Gastrocnemius medialis (tissue), 4 donors: ENCODE data around the gene THOC5. TPM values are rescaled to one million over a fixed set of nuclear protein-coding genes. Genes with fewer than 3 reads are reported as not detected.

ENCODE experiments used
- ATAC-seq, 2 donors: fragments of 150-250 bp; one replicate each; pipeline ENCODE4 v1.9.1; 2016
- DNase-seq, 2 donors: peaks; one replicate each; pipeline ENCODE4 v3.0.0-alpha.2; 2019
- H3K27ac ChIP-seq, 4 donors: fragments of 200-600 bp; sonication (generic); 1 replicate in 1 of 4; 2 replicates in 3 of 4; pipeline ENCODE4 v1.5.1; 2016 to 2018; ENCODE audit warnings: mild to moderate bottlenecking in 2 of 4, moderate library complexity in 1 of 4
- H3K27me3 ChIP-seq, 3 donors: fragments of 200-600 bp; sonication (generic) in 2 of 3; 1 replicate in 1 of 3; 2 replicates in 2 of 3; pipeline versions ENCODE4 v1.5.1 to v1.6.0; 2016 to 2019; ENCODE audit warnings: mild to moderate bottlenecking in 1 of 3, moderate library complexity in 1 of 3
- H3K36me3 ChIP-seq, 2 donors: fragments of 200-600 bp; sonication (generic) in 1 of 2; one replicate each; pipeline ENCODE4 v1.5.1; 2017 to 2018
- H3K4me1 ChIP-seq, 2 donors: fragments of 200-600 bp; sonication (generic) in 1 of 2; one replicate each; pipeline ENCODE4 v1.5.1; 2016 to 2017; ENCODE audit warnings: mild to moderate bottlenecking in 2 of 2
- H3K4me3 ChIP-seq, 4 donors: fragments of 200-600 bp; sonication (generic) in 3 of 4; 1 replicate in 1 of 4; 2 replicates in 3 of 4; pipeline ENCODE4 v1.5.1; 2016 to 2019; ENCODE audit warnings: mild to moderate bottlenecking in 2 of 4
- H3K9me3 ChIP-seq, 3 donors: fragments of 200-600 bp; sonication (generic) in 2 of 3; 1 replicate in 1 of 3; 2 replicates in 2 of 3; pipeline ENCODE4 v1.5.1; 2016 to 2019
- CTCF ChIP-seq, 5 experiments: fragments of 450-650 bp in 3 of 5; fragments of 200-600 bp in 2 of 5; sonication (generic) in 2 of 5; IDR thresholded peaks in 4 of 5; conservative IDR thresholded peaks in 1 of 5; 1 replicate in 4 of 5; 2 replicates in 1 of 5; pipeline ENCODE4 v1.5.1; 2016 to 2019; ENCODE audit warnings: antibody characterized with exemption in 5 of 5, mild to moderate bottlenecking in 3 of 5, moderate library complexity in 3 of 5
- POLR2A ChIP-seq, 2 donors: fragments of 450-650 bp; IDR thresholded peaks; one replicate each; pipeline ENCODE4 v1.6.1; 2017; ENCODE audit warnings: antibody characterized with exemption in 2 of 2, mild to moderate bottlenecking in 2 of 2, moderate library complexity in 2 of 2
- in situ Hi-C, 4 donors: fragments of 200-750 bp; cut with MboI; loops; one replicate each; pipeline versions ENCODE4 v1.15.0 to v1.8.0; 2017; ENCODE audit warnings: low sequenced_read_pairs in 4 of 4
- intact Hi-C: fragments of 100-400 bp; cut with DNase I; formaldehyde crosslinking; loops from one replicate; pipeline ENCODE4 v1.15.1; 2023; ENCODE audit warnings: low total_unique reads
- total RNA-seq, 4 donors: library from RNA; depleted of rRNA; stranded (reverse); fragments of >200 nt; gene quantifications; one replicate each; pipeline versions ENCODE4 v1.1.0 to v1.2.3, GENCODE V29; 2016

THOC5 gene
- total RNA-seq, 4 donors from 2014 or later: 38.4 to 71.4 (median 56.3) TPM

- in situ Hi-C loops (loop anchor here in 1 of 4 donors (10.0 kb wide), 1 partner anchor 126 kb away; no protein-coding TSS in a partner anchor), intact Hi-C loops (loop anchor here (10.0 kb wide), 1 partner anchor 126 kb away; no protein-coding TSS in a partner anchor)
- H3K27ac ChIP-seq: no peak overlapping the region
- H3K4me3 ChIP-seq: no peak overlapping the region
- H3K36me3 ChIP-seq: peaks cover 0 to 83% of the 10 kb centered on the region in 2 donors
- H3K9me3 ChIP-seq: no peaks in the 10 kb centered on the region
- ATAC-seq (no peak), DNase-seq (no peak)
- peaks cover 4 to 7% of the 10 kb centered on the region in 2 donors for H3K4me1 ChIP-seq
- TF ChIP-seq CTCF (IDR thresholded peaks at IDR 0.05 in 4 of 5, conservative IDR thresholded peaks at IDR 0.05 in 1 of 5): no peak
- no peak for TF ChIP-seq POLR2A (IDR thresholded peaks at IDR 0.05)
- H3K27me3 ChIP-seq: no peaks in the 10 kb centered on the region
Observed at GRCh38 chr22:29520851-29521250, 32.7 kb downstream of the THOC5 start.

GRCh38 chr22:29519996-29520395 lies 33.6 kb downstream of the THOC5 start:
- intact Hi-C loops: loop anchor here (10.0 kb wide), 1 partner anchor 125 kb away; no protein-coding TSS in a partner anchor
- Histone ChIP-seq H3K9me3 (no peaks in the 10 kb centered on the region), H3K4me3 (no peak overlapping the region), H3K27me3 (no peaks in the 10 kb centered on the region), H3K36me3 (peaks cover 0 to 83% of the 10 kb centered on the region in 2 donors), H3K27ac (no peak overlapping the region), H3K4me1 (peaks cover 4 to 7% of the 10 kb centered on the region in 2 donors)
- ATAC-seq (no peak), DNase-seq (no peak)
- in situ Hi-C loops: loop anchor here in 1 of 4 donors (10.0 kb wide), 1 partner anchor 125 kb away; no protein-coding TSS in a partner anchor
- TF ChIP-seq POLR2A (IDR thresholded peaks at IDR 0.05) (no peak), CTCF (IDR thresholded peaks at IDR 0.05 in 4 of 5, conservative IDR thresholded peaks at IDR 0.05 in 1 of 5) (no peak)

- no peak for DNase-seq
- Histone ChIP-seq H3K27ac (no peak overlapping the region), H3K27me3 (no peaks in the 10 kb centered on the region), H3K4me3 (no peak overlapping the region), H3K9me3 (no peaks in the 10 kb centered on the region), H3K4me1 (peaks cover 4 to 7% of the 10 kb centered on the region in 2 donors), H3K36me3 (peaks cover 0 to 71% of the 10 kb centered on the region in 2 donors)
- no peak for ATAC-seq
- intact Hi-C loops: no loop called here
- no peak for TF ChIP-seq CTCF (IDR thresholded peaks at IDR 0.05 in 4 of 5, conservative IDR thresholded peaks at IDR 0.05 in 1 of 5)
- TF ChIP-seq POLR2A (IDR thresholded peaks at IDR 0.05): no peak
- in situ Hi-C loops: no loop called here
Observed at GRCh38 chr22:29518427-29518826, 35.1 kb downstream of the THOC5 start.

- H3K9me3 ChIP-seq: no peaks in the 10 kb centered on the region
- TF ChIP-seq POLR2A (IDR thresholded peaks at IDR 0.05) (no peak), CTCF (IDR thresholded peaks at IDR 0.05 in 4 of 5, conservative IDR thresholded peaks at IDR 0.05 in 1 of 5) (no peak)
- in situ Hi-C loops: no loop called here
- H3K4me3 ChIP-seq: no peak overlapping the region
- DNase-seq (peak; percentile 9 to 48), ATAC-seq (peak; percentile 91 to 93)
- intact Hi-C loops: no loop called here
- H3K27ac ChIP-seq: peak overlapping the region in 3 of 4 donors; percentile 23 to 58 (median 57)
- H3K27me3 ChIP-seq: no peaks in the 10 kb centered on the region
- peaks cover 4 to 7% of the 10 kb centered on the region in 2 donors for H3K4me1 ChIP-seq
- peaks cover 0 to 69% of the 10 kb centered on the region in 2 donors for H3K36me3 ChIP-seq
Observed at GRCh38 chr22:29517215-29517908, 36.2 kb downstream of the THOC5 start.
